ENCODE data around the gene MAN1C1.
"Not testable (repeated sequence)": the region's sequence is repeated elsewhere in the genome, so short reads cannot be mapped to it uniquely, and the experiment has no call there.

MAN1C1 gene

DNA sequence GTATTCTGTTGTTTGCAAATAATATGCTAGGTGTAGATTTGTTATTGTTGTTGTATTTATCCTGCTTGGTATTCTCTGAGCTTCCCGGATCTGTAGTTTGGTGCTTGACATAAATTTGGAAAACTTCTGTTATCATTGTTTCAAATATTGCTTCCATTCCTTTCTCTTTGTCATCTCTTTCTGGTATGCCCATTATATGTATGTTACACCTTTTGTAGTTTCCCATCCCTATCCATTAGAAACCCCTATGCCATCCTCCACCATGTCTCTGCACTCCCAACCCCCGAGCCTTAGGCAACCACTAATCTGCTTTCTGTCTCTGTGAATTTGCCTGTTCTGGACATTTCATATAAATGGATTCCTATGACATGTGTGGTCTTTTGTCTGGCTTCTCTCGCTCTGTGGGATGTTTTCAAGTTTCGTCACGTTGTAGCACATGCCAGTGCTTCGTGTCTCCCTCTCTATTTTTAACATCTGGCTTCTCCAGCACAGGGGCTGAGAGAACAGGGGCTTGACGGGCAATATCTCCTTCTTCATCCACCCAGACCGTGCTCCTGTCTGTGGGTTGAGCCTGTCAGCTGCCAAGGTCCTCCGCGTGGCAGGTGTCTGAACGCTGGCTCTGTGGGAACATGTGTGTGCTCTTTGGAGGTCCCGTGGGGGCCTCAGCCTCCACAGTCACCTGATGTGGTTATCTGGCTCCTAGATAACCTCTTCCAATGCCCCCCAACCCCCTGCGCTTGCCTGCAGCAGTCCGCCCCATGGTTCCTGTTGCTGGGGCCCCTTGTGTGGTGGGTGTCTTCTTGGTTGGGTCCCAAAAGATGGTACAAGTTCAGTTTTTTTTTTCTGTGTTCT is 32.8 kb upstream of the MAN1C1 start:
- no peak for DNase-seq (ENCODE audit: low read depth)

DNA sequence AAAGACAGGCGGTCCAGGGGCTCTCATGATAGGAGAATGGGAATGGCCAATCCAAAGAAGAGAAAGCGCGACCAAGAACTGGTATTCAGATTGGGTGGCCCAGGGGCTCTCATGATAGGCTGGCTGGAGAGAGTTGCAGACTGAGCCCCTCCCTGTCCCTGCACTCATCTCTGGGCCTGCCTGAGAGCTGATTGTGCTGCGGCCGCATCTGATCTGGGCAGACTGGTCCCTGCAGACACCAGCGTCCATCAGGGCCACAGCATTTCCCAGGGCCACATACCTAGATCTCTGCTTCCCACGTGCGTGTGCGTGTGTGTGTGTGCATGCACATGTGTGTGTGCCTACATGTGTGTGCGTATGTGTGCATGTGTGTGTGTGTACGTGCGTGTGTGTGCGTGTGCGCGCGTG is 30.4 kb upstream of the MAN1C1 start:
- no peak for DNase-seq (ENCODE audit: low read depth)

DNA sequence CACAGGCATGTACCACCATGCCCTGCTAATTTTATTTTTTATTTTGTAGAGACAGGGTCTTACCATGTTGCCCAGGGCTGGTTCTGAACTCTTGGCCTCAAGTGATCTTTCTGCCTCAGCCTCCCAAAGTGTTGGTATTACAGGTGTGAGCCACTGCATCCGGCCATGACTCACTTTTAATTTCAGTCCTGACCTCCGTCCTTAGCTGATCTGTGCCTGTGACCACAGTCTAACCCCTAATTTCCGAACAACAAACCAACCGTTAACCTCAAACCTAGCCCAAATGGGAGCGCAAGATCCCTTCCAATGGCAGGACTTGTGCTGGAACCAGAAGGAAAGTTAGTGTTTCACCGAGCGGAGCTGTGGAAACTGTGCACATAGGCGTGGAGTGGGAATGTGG is 29.3 kb upstream of the MAN1C1 start:
- DNase-seq (ENCODE audit: low read depth) = no peak

DNA sequence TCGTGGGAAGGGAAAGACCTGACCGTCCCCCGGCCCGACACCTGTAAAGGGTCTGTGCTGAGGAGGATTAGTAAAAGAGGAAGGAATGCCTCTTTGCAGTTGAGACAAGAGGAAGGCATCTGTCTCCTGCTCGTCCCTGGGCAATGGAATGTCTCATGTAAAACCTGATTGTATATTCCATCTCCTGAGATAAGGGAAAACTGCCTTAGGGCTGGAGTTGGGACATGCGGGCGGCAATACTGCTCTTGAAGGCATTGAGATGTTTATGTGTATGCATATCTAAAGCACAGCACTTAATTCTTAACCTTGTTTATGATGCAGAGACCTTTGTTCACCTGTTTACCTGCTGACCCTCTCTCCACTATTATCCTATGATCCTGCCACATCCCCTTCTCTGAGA is 28.4 kb upstream of the MAN1C1 start:
- DNase-seq (ENCODE audit: low read depth) = not testable (repeated sequence)

DNA sequence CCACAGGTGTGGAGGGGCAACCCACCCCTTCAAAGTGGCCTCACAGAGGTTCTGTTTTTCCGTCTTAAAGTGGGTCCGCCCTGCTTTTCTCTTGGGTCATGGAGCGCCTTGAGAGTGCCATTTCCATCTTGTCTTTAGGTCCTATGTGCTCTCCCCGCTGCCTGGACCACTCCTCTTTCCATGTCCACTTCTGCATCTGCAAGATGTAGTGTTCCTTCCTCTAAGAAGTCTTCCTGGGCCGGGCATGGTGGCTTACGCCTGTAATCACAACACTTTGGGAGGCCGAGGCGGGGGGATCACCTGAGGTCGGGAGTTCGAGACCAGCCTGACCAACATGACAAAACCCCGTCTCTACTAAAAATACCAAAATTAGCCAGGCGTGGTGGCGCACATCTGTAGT is 27.8 kb upstream of the MAN1C1 start:
- not testable (repeated sequence) for DNase-seq (ENCODE audit: low read depth)

DNA sequence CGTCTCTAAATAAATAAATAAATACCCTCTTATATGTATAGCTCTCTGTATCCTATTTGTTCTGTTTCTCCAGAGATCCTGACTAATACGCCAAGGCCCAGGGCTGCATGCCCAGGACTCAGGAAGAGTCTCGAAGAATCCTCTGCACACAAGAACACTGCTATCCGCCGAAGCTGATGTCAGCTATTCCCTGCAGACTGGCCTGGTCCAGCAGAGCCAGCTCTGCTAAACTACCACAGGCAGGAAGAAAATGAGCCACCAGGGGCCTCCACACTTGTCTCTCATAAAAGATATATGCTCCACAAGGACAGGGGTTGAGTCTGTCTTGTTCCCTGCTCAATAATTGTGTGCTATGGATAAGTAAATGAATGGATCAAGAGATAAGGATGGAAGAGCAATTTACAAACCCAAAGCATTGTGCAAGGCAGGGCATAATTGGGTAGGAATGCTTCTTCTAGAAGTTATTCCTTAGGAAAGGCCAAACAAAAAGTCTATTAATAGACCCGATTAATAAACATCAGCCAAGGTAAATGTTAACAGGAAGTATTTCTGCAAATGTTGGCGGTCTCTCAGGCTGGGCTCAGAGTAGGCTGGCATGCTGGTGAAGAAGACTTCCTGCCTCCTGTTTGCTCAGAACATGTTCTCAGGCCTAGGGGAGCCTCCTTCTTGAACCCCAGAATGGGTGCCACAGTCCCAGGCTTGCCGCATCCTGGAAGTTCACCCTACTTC is 26.3 kb upstream of the MAN1C1 start:
- no peak for DNase-seq (ENCODE audit: low read depth)

DNA sequence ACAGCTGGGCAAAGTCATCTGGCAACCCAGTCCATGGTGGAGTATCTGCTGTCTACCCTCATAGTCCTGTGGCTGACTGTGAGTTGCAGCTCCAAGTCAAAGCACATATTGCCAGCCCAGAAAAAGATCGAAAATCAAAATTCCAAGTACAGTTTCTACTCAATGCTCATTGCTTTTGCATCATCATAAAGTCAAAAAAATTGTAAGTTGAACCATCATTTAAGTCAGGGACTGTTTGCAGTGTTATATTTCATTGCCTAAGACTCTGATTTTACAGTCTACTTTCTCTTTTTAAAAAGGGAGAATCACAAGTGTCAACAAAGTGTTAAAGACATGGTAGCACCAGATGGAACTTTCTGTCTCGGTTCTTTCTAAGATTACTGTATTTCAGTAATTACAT is 22.7 kb upstream of the MAN1C1 start:
- no peak for DNase-seq (ENCODE audit: low read depth)

DNA sequence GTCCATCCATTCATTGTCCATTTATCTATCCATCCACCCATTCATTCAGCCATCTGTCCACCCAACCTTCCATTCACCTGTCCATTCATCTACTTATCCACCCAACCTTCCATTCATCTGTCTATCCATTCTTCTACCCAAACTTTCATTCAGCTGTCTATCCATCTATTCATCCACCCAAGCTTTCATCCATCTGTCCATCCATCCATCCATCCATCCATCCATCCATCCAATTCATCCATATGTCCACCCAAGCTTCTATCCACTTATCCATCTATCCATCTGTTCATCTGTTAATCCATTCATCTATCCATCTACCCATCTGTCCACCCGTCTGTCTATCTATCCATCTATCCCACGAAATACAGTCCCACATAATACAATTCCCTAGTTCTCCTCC is 21.6 kb upstream of the MAN1C1 start:
- DNase-seq (ENCODE audit: low read depth) = no peak

DNA sequence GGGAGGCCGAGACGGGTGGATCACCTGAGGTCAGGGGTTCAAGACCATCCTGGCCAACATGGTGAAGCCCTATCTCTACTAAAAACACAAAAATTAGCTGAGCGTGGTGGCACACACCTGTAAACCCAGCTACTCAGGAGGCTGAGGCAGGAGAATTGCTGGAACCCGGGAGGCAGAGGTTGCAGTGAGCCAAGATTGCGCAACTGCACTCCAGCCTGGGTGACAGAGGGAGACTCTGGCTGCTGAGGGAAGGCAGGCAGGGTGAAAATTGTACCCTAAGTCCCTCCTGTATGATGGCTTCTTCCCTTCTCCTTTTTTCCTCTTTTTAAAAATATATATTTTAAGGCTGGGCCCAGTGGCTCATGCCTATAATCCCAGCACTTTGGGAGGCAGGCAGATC is 19.9 kb upstream of the MAN1C1 start:
- DNase-seq (ENCODE audit: low read depth) = not testable (repeated sequence)

DNA sequence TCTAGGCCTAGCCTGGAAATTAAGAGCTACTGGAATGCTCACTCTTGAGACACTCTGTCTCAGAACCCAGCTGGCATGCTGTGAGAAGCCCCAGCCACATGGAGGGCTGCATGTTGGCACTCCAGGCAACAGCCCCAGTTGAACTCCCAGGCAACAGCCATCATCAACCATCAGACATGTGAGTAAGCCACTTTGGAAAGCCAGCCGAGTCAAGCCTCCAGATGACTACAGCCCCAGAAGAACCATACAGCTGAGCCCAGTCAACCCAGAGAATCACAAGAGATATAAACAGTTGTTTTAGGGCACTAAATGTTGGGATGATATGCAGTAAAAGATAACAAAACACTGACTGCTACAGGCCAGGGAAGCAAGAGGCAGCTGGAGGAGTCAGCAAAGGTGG is 17.7 kb upstream of the MAN1C1 start:
- no peak for DNase-seq (ENCODE audit: low read depth)

DNA sequence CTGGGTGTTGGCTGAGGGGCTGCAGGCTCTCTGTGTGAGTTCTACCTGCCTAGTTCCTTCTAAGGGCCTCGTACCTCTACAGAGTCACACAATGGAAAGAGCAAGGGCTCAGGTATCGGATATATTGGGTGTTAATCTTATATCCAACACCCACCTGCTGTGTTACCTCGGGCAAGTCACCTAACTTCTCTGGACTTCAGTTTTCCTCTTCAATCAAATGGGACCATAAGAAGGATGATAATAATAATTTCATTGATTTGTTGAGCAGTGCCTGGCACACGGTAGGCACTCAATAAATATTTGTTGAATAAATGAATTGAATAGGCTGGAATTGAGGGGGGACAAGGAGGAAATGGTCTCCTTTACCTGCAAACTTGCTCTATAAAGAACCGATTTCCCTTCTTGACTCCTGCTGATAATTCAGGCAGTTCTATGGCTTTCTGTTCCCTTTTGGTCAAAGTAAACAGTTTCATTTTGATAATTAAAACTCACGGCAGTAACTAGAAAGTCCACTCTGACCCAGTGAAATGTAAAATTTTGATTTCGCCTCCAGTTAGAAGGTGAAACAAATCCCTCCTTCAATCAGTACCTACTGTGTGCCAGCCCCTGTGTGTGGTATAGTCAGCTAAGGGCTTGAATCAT is 16.5 kb upstream of the MAN1C1 start:
- DNase-seq (ENCODE audit: low read depth) = no peak

DNA sequence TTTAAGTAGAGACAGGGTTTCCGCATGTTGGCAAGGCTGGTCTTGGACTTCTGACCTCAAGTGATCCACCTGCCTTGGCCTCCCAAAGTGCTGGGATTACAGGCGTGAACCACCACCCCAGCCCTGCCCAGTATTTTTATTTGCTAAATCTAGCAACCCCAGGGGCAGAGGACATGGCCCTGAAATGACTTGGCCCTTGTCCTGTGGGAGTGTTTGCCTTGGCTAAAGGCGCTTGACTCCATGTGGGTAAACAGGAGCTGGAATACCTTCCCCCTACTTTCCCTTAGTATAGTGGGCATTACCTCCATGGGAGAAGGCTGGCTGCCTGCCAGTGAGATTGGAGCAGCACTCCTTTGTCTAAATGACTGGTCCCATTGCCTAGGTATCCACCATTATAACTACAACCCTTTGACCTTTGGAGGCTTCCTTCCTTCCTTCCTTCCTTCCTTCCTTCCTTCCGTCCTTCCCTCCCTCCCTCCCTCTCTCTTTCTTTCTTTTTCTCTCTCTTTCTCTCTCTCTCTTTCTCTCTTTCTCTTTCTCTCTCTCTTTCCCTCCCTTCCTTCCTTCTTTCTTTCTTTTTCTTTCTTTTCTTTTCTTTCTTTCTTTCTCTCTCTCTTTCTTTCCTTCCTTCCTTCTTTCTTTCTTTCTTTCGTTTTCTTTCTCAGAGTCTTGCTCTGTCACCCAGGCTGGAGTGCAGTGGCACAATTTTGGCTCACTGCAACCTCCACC is 15.5 kb upstream of the MAN1C1 start:
- not testable (repeated sequence) for DNase-seq (ENCODE audit: low read depth)

DNA sequence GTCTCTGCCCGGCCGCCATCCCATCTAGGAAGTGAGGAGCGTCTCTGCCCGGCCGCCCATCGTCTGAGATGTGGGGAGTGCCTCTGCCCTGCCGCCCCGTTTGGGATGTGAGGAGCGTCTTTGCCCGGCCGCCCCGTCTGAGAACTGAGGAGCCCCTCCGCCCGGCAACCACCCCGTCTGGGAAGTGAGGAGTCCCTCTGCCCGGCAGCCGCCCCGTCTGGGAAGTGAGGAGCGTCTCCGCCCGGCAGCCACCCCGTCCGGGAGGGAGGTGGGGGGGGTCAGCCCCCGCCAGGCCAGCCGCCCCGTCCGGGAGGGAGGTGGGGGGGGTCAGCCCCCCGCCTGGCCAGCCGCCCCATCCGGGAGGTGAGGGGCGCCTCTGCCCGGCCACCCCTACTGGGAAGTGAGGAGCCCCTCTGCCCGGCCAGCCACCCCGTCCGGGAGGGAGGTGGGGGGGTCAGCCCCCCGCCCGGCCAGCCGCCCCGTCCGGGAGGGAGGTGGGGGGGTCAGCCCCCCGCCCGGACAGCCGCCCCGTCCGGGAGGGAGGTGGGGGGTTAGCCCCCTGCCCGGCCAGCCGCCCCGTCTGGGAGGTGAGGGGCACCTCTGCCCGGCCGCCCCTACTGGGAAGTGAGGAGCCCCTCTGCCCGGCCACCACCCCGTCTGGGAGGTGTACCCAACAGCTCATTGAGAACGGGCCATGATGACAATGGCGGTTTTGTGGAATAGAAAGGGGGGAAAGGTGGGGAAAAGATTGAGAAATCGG is 12.6 kb upstream of the MAN1C1 start:
- DNase-seq (ENCODE audit: low read depth) = not testable (repeated sequence)

DNA sequence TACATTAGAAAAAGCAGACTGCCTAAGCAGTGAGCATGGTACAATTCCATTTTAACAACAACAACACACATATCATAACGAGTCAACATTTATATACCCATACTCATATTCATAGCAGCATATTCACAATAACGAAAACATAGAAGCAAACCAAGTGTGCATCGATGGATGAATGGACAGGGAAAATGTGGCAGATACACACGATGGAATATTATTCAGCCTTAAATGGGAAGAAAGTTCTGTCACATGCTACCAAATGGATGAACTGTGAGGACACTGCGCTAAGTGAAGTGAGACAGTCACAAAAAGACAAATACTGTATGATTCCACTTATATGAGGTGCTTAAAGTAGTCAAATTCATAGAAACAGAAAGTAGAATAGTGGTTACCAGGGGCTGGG is 9.5 kb upstream of the MAN1C1 start:
- DNase-seq (ENCODE audit: low read depth) = no peak

DNA sequence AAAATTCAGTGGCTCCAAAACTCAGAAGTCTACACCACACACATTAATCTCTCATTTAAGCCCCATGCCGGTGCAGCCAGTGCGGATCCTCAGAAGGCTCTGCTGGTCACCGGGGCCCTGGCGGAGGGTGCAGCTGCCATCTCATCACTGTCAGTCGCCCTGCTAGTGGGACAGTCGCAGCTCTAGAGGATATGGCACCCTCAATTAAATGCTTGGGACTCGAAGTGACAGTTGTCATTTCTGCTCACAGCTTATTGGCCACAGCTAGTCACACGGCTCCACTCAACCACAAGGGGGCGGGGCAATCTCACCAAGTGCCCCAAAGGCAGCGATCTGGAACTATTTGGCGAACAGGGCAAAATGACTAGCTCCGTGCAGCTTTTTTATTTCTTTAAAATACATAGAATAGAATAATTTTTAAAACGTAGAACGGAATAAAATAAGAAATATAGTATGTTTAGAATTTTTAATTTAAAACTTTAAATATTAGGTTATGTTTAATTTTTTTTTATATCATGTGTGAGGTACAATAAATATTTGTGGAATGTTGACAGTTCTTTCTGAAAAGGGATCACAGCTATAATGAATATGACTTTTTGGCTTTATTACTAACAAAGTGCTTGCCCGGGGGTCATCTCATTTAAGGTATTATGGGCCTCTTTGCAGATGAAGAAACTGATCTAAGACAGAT is 8.0 kb upstream of the MAN1C1 start:
- peak; percentile 85 for DNase-seq (ENCODE audit: low read depth)

DNA sequence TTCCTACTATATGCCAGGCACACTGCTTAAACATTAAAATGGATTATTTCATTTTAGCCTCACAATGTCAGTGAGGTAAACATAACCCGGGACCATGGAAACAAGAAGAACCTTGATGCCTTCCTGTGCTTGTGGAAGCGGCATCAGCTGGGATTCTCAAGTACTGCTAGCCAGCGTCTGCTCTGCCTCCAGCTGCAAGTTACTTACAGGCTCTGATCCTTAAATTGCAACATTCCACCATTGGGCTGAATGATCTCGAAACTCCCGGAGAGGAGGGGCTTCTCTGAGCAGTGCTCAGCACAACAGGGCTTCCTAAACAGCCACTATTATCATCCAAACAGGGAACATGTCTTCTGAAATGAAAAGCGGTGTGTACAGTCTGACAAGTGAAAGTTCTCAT is 6.7 kb upstream of the MAN1C1 start:
- DNase-seq (ENCODE audit: low read depth) = no peak

DNA sequence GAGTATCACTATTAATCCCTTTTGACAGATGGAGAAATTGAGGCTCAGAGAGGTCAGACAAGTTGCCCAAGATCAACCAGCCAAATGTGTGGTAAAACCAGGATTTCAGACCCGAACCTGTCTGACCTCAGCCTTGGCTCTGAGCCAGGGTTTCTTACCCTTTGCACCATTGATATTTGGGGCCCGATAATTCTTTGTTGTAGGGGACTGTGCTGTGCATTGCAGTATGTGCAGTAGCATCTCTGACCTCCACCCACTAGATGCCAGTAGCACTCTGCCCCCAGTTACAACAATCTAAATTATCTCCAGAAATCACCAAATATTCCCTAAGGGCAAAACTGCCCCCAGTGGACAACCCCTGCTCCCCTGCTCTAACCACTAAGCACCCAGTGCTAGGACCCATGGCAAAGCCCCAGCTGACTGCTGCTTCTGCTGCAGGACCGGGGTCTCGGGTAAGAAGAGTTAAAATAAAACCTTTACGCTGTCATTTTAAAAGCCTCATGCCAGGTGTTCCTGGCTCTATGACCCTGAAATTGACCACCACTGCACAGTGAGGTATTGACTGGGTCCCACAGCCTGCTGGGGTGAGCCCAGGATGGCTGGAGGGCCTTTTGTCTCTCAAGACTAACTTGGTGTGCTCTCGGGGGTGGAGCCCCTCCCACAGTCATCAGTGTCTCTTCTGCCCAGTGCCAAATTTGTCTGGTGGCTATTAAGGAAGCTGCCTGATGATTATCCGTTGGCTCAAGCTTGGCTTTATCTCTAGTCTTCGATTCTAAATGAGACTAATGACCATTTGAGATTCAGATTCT is 5.6 kb upstream of the MAN1C1 start:
- DNase-seq (ENCODE audit: low read depth) = no peak

DNA sequence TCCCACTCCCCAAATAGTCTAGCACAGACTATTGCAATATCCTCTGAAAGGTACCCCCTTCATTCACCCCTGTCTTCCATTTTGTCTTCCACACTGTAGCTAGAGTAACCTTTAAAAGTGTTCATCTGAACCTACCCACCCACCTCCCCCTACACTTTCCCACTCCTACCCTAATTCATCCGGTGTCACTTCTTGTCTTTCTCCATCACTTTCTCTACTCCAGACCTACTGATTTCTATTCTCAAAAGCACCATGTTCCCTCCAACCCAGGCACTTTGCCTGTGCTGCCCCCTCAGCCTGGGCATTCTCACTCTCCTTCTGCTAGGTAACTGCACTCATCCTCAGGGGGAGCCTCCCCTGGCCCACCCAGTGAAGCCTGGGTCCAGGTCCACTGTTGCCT is 4.7 kb upstream of the MAN1C1 start:
- no peak for DNase-seq (ENCODE audit: low read depth)

DNA sequence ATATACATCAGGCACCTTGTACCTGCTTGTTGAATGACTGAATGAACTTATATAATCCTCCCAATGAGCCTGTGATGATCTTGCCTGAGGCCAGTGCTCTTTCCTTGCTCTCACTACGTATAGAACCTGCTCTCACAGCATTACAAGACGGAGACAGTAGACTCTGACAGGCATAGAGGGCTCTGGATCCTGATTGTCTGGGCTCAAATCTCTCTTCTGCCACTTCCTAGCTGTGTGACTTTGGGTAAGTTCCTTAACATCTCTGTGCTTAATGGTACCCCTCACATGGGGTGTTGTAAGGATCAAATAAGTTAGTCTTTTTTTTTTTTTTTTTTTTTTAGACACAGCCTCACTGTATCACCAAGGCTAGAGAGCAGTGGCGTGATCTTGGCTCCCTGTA is 4.2 kb upstream of the MAN1C1 start:
- no peak for DNase-seq (ENCODE audit: low read depth)

DNA sequence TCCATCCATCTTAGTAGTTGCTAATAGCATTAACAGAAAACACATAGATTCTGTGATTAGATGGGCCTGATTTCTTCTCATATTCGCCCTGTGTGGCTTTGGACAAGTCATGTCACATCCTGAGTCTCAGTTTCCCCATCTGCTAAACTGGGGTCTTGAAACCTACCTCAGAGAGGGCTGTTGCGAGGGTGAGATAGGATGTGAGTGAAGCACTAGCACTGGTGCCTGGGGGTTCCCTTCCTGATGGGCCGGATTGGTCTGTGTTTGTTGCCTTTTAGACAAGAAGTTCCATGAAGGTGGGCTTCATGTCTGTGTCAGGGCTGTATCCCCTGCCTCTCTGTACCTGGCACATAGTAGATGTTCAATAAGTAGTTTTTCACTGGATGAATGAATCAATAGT is 3.5 kb upstream of the MAN1C1 start:
- DNase-seq (ENCODE audit: low read depth) = no peak

All from T follicular helper cell (primary cell).